ENCODE results near the gene C1orf232.

The C1orf232 gene

GRCh38 chr1:26122988-26123973, 45.5 kb downstream of the C1orf232 start:
- DNase-seq = no peak

- no peak for DNase-seq
Observed at GRCh38 chr1:26121854-26122773, 46.6 kb downstream of the C1orf232 start.

DNA sequence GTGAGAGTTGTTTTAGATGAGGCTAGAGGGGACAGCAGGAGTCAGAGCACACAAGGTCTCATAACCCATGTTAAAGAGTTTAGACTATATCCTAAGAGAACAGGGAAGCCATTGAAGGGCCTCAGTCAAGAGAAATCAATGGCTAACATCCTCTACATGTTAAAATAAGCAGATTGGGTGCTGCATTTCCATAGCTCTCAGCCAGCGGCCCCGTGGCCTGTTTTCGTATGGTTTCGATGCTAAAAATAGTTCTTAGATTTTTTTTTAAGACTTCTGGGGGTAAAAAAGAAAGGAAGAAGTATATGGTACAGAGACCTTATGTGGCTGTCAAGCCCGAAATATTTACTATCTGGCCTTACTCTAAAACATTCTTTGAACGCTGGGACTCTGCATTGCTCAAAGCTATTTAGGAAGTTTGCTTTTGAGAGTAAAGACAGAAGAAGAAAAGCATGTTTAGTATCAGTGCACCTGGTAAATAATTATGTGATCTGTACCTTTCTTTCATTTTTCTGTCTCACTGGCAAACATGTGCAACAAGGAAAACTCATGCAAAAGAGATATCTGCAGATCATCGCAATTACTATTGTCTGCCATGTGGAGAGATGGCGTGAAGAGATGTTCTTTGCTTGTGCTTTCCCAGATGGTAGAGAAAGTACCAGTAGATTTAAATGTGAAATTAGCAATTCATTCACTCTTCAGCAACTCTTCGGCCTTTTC, 48.7 kb downstream of the C1orf232 start:
- DNase-seq = no peak

DNA sequence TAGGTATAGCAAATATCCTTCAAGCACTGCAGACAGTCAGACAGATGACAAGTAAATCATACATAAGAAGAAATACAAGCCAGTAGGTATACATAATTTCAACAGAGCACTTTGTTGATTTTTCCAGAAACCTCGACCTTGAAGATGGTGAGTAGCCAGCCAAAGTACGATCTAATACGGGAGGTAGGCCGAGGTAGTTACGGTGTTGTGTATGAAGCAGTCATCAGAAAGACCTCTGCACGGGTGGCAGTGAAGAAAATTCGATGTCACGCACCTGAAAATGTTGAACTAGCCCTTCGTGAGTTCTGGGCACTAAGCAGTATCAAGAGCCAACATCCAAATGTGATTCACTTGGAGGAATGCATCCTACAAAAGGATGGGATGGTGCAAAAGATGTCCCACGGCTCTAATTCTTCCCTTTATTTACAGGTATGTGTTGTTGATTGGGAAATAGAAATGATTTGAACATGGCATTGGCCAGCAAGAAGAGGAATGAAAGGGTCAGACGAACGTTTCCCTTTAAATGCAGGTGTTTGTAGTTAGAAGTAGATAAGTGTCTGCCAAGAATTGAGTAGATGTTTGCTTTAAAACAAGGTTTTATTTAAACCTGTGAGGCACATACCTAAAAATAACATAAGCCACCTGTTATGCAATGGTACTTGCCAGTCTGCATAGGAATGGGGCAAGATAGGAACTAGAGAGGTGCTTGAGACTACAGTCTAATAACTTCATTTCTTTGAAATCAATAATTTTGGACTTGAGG, 54.4 kb downstream of the C1orf232 start:
- no peak for DNase-seq
